Fibroblast of the aortic adventitia (primary cell): ENCODE results near the gene KDM4C. TPM values are rescaled to one million over a fixed set of nuclear protein-coding genes. Genes with fewer than 3 reads are reported as not detected.

Experiments used
- DNase-seq: peaks from one replicate; pipeline ENCODE4 v3.0.0-alpha.2; 2010; ENCODE audit warnings: low read depth
- H3K4me3 ChIP-seq: 2 replicates; pipeline ENCODE4 v1.5.1; 2011; ENCODE audit warnings: low read depth, mild to moderate bottlenecking, control low read depth, low read length, moderate library complexity
- CTCF ChIP-seq: IDR thresholded peaks from 2 replicates; pipeline ENCODE4 v1.5.1; 2011; ENCODE audit warnings: mild to moderate bottlenecking, low read length, control low read depth, inconsistent platforms; ENCODE audit not compliant: insufficient read depth
- total RNA-seq: library from RNA; depleted of rRNA; stranded (reverse); fragments of >200 nt; gene quantifications from 2 replicates; pipeline ENCODE4 v1.2.3, GENCODE V29; 2012; ENCODE audit warnings: low replicate concordance

KDM4C gene
- total RNA-seq, 1 donor, result 25.1 TPM

- no peak for DNase-seq
- no peak overlapping the region for H3K4me3 ChIP-seq
- no peak for TF ChIP-seq CTCF
Measured at GRCh38 chr9:6771722-6772121, 13.9 kb downstream of the KDM4C start.

GRCh38 chr9:6777213-6777902, 19.6 kb downstream of the KDM4C start:
- H3K4me3 ChIP-seq, result no peak overlapping the region
- no peak for TF ChIP-seq CTCF
- no peak for DNase-seq

- no peak overlapping the region for H3K4me3 ChIP-seq
- DNase-seq, result peak; percentile 75
- no peak for TF ChIP-seq CTCF
Measured at GRCh38 chr9:6779417-6780241, 21.9 kb downstream of the KDM4C start.

GRCh38 chr9:6780690-6781089, 22.9 kb downstream of the KDM4C start:
- TF ChIP-seq CTCF, result no peak
- peak; percentile 45 for DNase-seq
- H3K4me3 ChIP-seq, result no peak overlapping the region

- no peak for TF ChIP-seq CTCF
- DNase-seq, result no peak
- no peak overlapping the region for H3K4me3 ChIP-seq
Measured at GRCh38 chr9:6781476-6781875, 23.7 kb downstream of the KDM4C start.

- no peak for DNase-seq
- no peak for TF ChIP-seq CTCF
- no peak overlapping the region for H3K4me3 ChIP-seq
Measured at GRCh38 chr9:6782345-6782744, 24.6 kb downstream of the KDM4C start.
